Epithelial cell of esophagus (primary cell): ENCODE measurements around the gene TAS1R3.
A peak's percentile ranks its signal among the peaks of the same experiment; 100 is the strongest.

Source experiments
- DNase-seq: peaks from one replicate; pipeline ENCODE4 v3.0.0; 2010; ENCODE audit warnings: low read depth
- H3K4me3 ChIP-seq: 2 replicates; pipeline ENCODE4 v1.5.1; 2011; ENCODE audit warnings: mild to moderate bottlenecking, low read length, control low read depth
- TF ChIP-seq, protein P1 (sequence below): IDR thresholded peaks from 2 replicates; pipeline ENCODE4 v1.5.1; 2011; ENCODE audit warnings: low read depth, mild to moderate bottlenecking, low read length, control low read depth, inconsistent platforms; ENCODE audit not compliant: insufficient read depth; ENCODE audit errors: missing control alignments

The TAS1R3 gene

DNA sequence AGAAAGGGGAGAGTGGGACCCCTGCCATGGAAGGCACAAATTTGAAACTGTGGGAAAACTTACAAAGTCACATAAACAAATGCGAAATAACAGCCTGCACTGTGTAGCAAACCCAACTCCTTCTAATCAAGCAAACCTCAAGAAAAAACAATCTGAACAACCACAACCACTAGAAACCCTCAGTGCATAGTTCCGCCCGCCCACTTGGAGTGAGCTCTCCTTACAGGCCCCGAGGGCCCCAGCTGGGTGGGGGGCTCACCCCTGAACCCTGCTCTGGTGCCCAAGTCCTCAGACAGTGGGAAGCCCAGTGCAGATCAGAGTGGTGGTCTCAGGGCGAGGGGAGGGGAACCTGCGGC, 28.2 kb downstream of the TAS1R3 start:
- TF ChIP-seq, protein P1, sequence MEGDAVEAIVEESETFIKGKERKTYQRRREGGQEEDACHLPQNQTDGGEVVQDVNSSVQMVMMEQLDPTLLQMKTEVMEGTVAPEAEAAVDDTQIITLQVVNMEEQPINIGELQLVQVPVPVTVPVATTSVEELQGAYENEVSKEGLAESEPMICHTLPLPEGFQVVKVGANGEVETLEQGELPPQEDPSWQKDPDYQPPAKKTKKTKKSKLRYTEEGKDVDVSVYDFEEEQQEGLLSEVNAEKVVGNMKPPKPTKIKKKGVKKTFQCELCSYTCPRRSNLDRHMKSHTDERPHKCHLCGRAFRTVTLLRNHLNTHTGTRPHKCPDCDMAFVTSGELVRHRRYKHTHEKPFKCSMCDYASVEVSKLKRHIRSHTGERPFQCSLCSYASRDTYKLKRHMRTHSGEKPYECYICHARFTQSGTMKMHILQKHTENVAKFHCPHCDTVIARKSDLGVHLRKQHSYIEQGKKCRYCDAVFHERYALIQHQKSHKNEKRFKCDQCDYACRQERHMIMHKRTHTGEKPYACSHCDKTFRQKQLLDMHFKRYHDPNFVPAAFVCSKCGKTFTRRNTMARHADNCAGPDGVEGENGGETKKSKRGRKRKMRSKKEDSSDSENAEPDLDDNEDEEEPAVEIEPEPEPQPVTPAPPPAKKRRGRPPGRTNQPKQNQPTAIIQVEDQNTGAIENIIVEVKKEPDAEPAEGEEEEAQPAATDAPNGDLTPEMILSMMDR, result no peak
- DNase-seq, result no peak
- H3K4me3 ChIP-seq, result no peak overlapping the region

DNA sequence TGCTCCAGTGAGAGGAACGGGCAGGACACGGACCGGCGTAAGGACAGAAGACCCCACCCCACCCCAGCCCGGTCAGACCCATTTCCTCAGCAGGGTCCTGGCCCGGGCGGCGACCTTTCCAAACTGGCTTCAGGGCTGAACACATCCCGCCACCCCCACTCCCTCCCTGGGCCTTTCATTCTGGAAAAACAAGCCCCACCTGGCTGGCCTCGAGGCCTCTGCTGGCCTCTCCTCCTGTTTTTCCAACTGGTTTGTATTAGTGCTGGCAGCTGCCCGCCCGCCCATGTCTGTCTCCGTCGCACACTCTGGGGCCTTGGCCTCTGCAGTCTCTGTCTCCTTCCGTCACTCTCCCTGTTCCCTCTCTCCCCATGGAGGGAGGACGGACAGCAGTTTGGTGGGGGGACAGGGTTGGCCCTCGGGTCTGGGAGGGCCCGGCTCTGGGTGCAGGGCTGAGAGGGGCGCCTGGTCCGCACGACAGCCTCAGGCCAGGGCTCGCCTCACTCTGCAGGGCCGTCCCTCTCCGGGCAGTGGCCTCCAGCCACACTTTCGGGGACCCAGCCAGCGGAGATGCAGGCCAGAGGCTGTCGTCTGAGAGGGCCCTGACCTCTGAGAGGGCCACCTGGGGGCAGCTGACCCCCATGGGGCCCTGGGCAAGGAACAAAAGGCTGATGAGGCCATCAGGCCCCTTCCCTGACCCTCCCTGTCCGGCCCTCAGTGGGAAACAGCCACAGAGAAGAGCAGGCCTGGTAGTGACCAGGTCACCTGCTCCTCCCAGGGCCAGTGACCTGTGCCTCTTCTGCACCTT, 28.8 kb downstream of the TAS1R3 start:
- H3K4me3 ChIP-seq, result no peak overlapping the region
- DNase-seq, result no peak
- TF ChIP-seq, protein P1, result no peak

DNA sequence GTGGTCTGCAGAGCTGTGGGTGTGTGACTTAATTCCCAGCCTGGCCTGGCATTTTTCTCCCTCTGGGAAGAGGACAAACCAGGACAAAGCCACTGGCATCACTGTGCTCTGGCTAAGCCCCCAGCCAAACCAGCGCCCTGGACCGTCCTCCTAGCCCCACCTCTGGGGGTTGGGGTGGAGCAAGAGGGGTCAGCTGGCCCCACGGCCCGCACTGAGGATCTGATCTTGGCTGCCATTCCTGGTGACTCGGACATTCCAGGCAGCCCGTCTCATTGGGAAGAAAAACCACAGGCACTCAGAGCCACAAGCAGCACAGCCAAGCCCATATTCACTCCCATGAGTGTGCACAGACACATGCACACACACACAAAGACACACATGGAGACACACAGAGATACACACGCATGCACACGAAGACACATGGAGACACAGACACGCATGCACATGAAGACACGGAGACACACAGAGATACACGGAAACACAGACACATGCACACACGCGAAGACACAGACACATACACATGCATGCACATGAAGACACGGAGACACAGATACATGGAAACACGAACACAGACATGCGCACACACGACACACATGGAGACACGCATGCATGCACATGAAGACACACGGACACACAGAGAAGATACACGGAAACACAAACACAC, 29.6 kb downstream of the TAS1R3 start:
- DNase-seq, result peak; percentile 69
- TF ChIP-seq, protein P1, result no peak
- no peak overlapping the region for H3K4me3 ChIP-seq

DNA sequence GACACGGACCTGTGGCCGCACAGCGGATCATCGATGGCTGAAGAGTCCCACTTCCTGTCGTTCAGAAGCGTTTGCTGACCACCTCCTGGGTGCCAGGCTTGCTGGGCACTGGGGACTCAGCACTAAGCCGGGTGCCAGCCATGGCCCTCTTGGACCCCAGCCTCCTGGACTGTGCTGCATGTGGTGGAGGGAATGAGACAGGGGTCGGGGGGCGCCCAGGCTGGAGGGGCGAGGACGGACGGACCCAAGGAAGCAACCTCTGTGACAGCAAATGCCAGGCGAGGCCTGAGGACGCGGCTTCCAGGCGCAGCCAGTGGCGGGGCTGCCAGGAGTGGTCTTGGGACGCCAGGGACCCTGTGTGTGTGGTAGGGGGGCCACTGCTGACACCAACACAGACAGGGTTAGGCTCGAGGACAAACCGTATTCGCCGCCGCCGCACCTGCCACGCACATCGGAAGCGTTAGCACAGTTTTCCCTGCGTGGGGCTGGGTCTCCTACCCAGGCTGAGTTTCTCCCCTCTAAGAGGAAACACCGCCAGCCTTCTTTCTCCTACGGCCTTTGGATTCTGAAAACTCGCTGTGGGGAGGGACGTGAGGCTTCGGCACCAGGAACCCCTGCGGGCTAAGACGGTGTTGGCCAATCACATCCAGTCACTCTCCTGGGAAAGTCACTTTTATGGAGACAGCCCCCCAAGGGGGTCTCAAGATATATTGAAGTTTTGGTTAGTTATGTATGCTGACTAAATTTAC, 30.3 kb downstream of the TAS1R3 start:
- no peak for DNase-seq
- H3K4me3 ChIP-seq, result no peak overlapping the region
- TF ChIP-seq, protein P1, result no peak

DNA sequence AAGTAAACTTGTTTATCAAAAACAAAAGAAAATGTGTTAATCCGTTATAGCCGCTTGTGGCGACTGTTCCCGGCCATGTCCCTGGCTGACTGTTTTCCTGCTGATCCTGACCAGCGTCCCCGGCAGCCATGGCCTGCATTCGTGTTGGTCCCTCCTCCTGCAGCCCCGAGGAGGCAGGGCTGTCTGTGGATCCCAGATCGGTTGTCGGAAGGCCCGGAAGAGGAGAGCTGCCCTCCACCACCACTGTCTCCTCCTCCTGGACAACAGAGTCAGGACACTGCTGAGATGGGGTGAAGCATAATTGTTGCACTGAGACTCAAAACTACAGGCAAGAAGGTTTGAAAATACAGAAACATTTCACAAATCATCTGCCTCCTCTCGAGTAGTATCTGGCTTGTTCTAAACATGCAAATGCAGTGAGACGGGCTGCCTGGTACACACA, 30.9 kb downstream of the TAS1R3 start:
- DNase-seq, result no peak
- no peak overlapping the region for H3K4me3 ChIP-seq
- TF ChIP-seq, protein P1, result no peak

DNA sequence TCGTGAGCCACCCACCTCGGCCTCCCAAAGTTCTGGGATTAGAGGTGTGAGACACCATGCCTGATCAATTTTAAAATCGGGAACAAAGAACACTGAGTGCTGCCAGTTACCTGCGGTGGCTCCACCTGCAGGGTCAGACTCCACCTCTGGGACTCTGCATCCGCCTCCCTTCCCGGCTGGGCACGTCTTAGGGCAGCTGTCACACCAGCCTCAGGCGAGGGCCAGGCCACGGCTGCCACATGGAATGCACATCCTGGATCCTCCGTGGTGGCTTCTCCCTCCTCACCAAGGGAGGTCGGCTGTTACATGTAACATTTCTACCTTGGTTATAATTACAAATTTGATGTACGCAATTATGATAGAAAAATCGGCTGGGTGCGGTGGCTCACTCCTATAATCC, 33.2 kb downstream of the TAS1R3 start:
- H3K4me3 ChIP-seq, result no peak overlapping the region
- TF ChIP-seq, protein P1, result no peak
- peak; percentile 54 for DNase-seq
